COLO668 (cell line): ENCODE measurements around the gene SEC31B.
A peak's percentile ranks its signal among the peaks of the same experiment; 100 is the strongest.

Experiments
- DNase-seq: peaks from one replicate; lab custom pipeline; 2025; ENCODE audit not compliant: unreplicated experiment; lab: John Stamatoyannopoulos, UW

SEC31B gene

GRCh38 chr10:100502926-100503494, 16.7 kb downstream of the SEC31B start:
- DNase-seq = no peak

- no peak for DNase-seq
Observed at GRCh38 chr10:100501423-100501822, 18.2 kb downstream of the SEC31B start.

GRCh38 chr10:100498059-100498458, 21.6 kb downstream of the SEC31B start:
- no peak for DNase-seq

- DNase-seq = no peak
Observed at GRCh38 chr10:100496567-100496966, 23.1 kb downstream of the SEC31B start.

- no peak for DNase-seq
Observed at GRCh38 chr10:100490531-100490930, 29.1 kb downstream of the SEC31B start.

- no peak for DNase-seq
Observed at GRCh38 chr10:100489396-100489795, 30.3 kb downstream of the SEC31B start.

GRCh38 chr10:100487529-100487928, 32.1 kb downstream of the SEC31B start:
- no peak for DNase-seq

GRCh38 chr10:100485801-100486495, 33.7 kb downstream of the SEC31B start:
- no peak for DNase-seq

GRCh38 chr10:100485366-100485765, 34.3 kb downstream of the SEC31B start:
- no peak for DNase-seq

GRCh38 chr10:100483876-100484666, 35.6 kb downstream of the SEC31B start:
- DNase-seq = no peak

- no peak for DNase-seq
Observed at GRCh38 chr10:100482834-100483185, 36.9 kb downstream of the SEC31B start.

GRCh38 chr10:100482181-100482833, 37.4 kb downstream of the SEC31B start:
- DNase-seq = peak; percentile 77

GRCh38 chr10:100481462-100482081, 38.1 kb downstream of the SEC31B start:
- peak; percentile 69 for DNase-seq

GRCh38 chr10:100480002-100480401, 39.7 kb downstream of the SEC31B start:
- no peak for DNase-seq

GRCh38 chr10:100479037-100479436, 40.6 kb downstream of the SEC31B start:
- DNase-seq = no peak

GRCh38 chr10:100477970-100478369, 41.7 kb downstream of the SEC31B start:
- no peak for DNase-seq

GRCh38 chr10:100470367-100470766, 49.3 kb downstream of the SEC31B start:
- no peak for DNase-seq

GRCh38 chr10:100469756-100470155, 49.9 kb downstream of the SEC31B start:
- no peak for DNase-seq

GRCh38 chr10:100468978-100469377, 50.7 kb downstream of the SEC31B start:
- DNase-seq = no peak

GRCh38 chr10:100468322-100468721, 51.3 kb downstream of the SEC31B start:
- DNase-seq = no peak

- DNase-seq = no peak
Observed at GRCh38 chr10:100462709-100463108, 57.0 kb downstream of the SEC31B start, which contains the start of gene WNT8B. Gene WNT8B (plus strand): TSS chr10:100463009. CDS start chr10:100463169, 160 bp downstream.
